Kidney epithelial cell (primary cell): ENCODE data around the gene EXTL1. TPM values are rescaled to one million over a fixed set of nuclear protein-coding genes. Genes with fewer than 3 reads are reported as not detected.

Source experiments
- DNase-seq: peaks from one replicate; pipeline ENCODE4 v3.0.0-alpha.2; 2010; ENCODE audit warnings: low read depth
- H3K27me3 ChIP-seq: 2 replicates; pipeline ENCODE4 v1.6.0; 2011; ENCODE audit warnings: low read length; ENCODE audit not compliant: control insufficient read depth, insufficient read depth
- H3K36me3 ChIP-seq: 2 replicates; pipeline ENCODE4 v1.5.1; 2011; ENCODE audit warnings: low read length; ENCODE audit not compliant: control insufficient read depth, insufficient read depth
- H3K4me3 ChIP-seq: 2 replicates; pipeline ENCODE4 v1.5.1; 2011; ENCODE audit warnings: low read depth, mild to moderate bottlenecking, control low read depth, low read length
- CTCF ChIP-seq: IDR thresholded peaks from 2 replicates; pipeline ENCODE4 v1.5.1; 2011; ENCODE audit warnings: mild to moderate bottlenecking, moderate library complexity, low read length, control low read depth, inconsistent platforms; ENCODE audit not compliant: insufficient read depth, poor library complexity, severe bottlenecking
- total RNA-seq: library from RNA; depleted of rRNA; stranded (reverse); fragments of >200 nt; gene quantifications from 2 replicates; pipeline ENCODE4 v1.2.3, GENCODE V29; 2015

The EXTL1 gene
- total RNA-seq, 1 donor from 2014 or later, result 1.3 TPM

GRCh38 chr1:26060832-26061574 is 39.4 kb downstream of the EXTL1 start:
- H3K4me3 ChIP-seq, result no peak overlapping the region
- H3K36me3 ChIP-seq, result no peaks in the 10 kb centered on the region
- DNase-seq, result no peak
- H3K27me3 ChIP-seq, result peaks cover 19% of the 10 kb centered on the region
- TF ChIP-seq CTCF, result no peak

- peaks cover 21% of the 10 kb centered on the region for H3K27me3 ChIP-seq
- peak; percentile 53 for DNase-seq
These were observed 43.0 kb downstream of the EXTL1 start for GRCh38 chr1:26064553-26064952.

GRCh38 chr1:26066160-26066559 is 44.6 kb downstream of the EXTL1 start:
- no peak for TF ChIP-seq CTCF
- no peak for DNase-seq
- Histone ChIP-seq H3K4me3 (no peak overlapping the region), H3K27me3 (peaks cover 12% of the 10 kb centered on the region), H3K36me3 (no peaks in the 10 kb centered on the region)

More at GRCh38 chr1:26064553-26064952, 43.0 kb downstream of the EXTL1 start:
- H3K4me3 ChIP-seq, result no peak overlapping the region
- TF ChIP-seq CTCF, result no peak
- no peaks in the 10 kb centered on the region for H3K36me3 ChIP-seq

GRCh38 chr1:26066857-26067256 is 45.3 kb downstream of the EXTL1 start:
- no peak for DNase-seq
- no peaks in the 10 kb centered on the region for H3K36me3 ChIP-seq
- H3K27me3 ChIP-seq, result peaks cover 9% of the 10 kb centered on the region
- no peak for TF ChIP-seq CTCF
- no peak overlapping the region for H3K4me3 ChIP-seq

GRCh38 chr1:26067432-26067911 is 45.9 kb downstream of the EXTL1 start, which contains the start of gene TRIM63:
TSS of gene TRIM63 (minus strand) at chr1:26067630. CDS start at chr1:26067494, 136 bp downstream.
- H3K36me3 ChIP-seq, result no peaks in the 10 kb centered on the region
- H3K4me3 ChIP-seq, result no peak within 1 kb of the TSS
- H3K27me3 ChIP-seq, result peaks cover 9% of the 10 kb centered on the region
- no peak for DNase-seq
- no peak for TF ChIP-seq CTCF

- H3K36me3 ChIP-seq, result no peaks in the 10 kb centered on the region
These were observed 48.3 kb downstream of the EXTL1 start for GRCh38 chr1:26069941-26070295.

More at GRCh38 chr1:26069941-26070295, 48.3 kb downstream of the EXTL1 start:
- H3K4me3 ChIP-seq, result no peak overlapping the region
- TF ChIP-seq CTCF, result no peak
- peaks cover 11% of the 10 kb centered on the region for H3K27me3 ChIP-seq
- no peak for DNase-seq
